NCI-H1417 (cell line): ENCODE measurements around the gene GATA3.

Experiments
- DNase-seq, 3 experiments: peaks; one replicate each; lab custom pipeline; 2025; lab: John Stamatoyannopoulos, UW

Gene GATA3

DNA sequence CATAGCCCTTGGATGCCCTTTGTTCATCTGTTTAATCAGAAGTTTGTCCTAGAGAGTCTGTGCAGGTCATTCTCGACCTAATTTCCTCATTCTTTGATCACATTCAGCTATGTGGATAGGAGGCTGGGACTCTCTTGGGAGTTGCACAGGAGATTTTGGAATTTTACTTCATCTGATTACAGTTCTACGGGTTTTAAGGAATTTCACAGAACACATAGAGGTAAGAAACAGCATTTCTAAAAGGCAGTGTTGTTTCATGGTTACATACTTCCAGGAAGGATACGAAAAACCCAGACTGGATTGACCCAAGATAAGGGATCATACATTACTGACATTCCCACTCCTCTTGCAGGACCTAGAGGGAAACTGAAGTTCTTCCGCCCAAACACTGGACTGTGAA is 45.9 kb downstream of the GATA3 start:
- DNase-seq, result no peak

DNA sequence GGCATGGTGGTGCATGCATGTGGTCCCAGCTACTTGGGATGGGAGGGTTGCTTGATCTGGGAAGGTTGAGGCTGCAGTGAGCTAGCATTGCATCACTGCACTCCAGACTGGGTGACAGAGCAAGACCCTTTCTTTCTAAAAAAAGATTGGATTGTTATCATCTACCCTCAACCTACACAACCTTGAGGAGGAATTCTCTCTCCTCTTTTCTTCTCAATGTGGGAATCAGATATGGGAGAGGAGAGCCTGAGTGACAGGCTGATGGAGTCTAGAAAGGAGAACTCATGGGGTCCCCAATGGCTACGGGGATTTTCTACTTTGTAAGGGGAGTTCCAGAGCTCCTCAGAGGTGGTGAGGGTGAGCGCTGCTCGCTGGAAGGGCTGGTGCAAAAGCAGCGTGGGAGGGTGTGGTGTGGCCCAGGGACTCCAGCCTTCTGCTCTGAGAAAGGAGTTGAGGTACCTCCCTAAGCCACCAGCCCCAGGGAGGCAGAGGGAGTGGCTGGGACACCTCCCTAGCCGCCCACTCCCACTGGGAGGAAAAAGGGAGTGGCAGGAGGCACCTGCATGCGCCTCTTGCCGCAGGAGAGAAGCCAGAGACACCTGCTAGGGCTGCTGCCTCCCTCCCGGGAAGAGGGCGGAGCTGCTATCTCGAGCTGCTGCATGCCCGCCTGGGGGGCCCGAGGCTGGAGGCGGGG is 48.4 kb downstream of the GATA3 start:
- peak in 1 of 3 experiments; percentile 3 for DNase-seq

DNA sequence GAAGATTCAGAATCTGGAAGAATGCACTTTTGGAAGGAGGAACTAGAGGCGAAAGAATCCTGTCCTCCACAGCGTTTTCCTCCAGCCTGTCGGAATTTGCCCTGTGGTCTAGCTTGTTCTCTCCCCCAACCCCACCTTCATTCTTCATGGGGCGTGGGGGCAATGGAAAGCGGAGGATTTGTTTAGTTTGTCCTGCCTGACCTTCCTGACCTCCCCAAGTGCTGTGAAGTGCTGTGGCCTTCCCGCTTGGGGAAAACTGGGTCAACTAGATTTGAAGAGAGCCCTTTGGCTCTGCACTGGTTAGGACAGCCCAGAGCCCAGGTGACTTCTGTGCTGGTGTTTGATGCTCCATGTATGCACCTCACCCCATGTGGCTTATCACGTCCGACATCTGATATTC is 49.1 kb downstream of the GATA3 start:
- DNase-seq, result no peak

DNA sequence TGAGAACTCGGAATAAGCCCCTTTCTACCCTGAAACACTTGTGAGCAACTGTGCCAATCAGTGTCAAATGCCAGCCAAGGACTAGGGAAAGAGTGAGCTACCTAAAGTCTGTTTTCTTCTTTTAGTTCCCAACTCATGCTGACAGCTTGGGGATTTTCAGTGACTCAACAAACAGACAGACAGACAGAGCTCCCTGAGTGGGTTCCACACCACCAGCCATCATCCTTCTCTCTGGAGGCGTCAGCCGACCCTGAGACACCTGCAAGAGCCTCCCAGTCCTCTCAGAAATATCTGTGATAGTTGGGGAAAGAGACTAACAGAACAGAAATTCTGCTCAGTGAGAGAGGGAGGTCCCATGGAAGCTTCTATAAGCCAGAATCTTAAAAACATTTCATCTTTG is 49.5 kb downstream of the GATA3 start:
- no peak for DNase-seq

DNA sequence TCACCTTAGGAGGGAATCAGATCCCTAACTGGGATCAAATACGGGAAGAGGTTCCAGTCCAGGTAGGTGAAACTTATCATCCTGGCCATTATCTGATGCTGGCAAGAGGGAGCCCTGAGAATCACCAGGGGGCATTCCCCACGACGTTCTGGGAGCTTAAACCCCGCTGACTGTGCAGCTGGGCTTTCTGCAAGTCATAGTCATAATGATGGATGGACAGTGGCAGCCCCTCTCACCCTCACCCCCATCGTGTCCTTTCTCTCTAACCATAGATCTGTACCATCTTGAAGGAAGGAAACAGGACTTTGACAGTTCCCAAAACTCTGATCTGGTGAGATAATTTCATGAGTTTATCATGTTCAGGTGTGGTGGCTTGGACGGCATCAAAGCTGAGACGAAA is 50.2 kb downstream of the GATA3 start:
- DNase-seq, result no peak

DNA sequence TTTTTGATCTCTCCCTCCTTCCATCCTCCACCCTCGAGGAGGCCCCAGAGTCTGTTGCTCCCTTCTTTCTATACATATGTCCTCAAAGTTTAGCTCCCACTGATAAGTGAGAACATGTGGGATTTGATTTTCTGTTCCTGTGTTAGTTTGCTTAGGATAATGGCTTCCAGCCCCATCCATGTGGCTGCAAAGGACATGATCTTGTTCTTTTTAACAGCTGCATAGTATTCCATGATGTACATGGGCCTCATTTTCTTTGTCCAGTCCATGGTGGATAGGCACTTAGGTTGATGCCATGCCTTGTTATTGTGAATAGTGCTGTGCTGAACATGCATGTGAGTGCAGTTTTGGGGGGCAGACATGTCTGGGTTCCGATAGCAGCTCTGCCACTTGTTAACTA is 51.4 kb downstream of the GATA3 start:
- DNase-seq, result no peak

DNA sequence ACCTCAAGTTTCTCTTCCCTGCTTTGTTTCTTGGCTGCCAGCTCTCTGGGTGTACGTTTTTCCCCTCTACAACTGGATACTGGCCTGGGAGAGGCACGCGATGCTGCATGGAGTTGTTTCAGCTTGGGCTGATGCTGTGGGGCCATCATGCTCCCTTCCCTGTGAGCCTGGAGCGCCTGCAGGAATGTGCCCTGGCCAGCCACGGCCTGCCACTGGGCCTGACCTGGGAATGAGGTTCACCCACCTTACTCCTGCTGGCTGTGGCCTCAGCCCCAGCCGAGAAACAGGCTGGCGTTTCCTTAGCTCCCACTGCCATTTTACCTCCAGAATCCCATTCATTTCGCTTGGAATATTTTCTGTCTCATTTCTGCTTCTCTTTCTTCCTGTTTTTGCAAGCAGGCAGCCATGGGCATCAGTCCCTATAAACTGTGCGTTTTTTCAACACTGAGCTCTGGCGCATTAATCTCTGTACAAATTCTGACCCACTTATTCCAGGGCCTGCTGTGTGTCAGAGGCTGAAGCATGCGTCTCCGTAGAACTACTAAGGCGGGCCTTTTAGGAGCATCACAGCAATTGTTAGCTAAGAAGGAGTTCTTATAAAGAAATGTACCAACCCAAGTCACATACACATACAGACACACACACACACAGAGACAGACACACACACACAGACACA is 57.9 kb downstream of the GATA3 start:
- no peak for DNase-seq

DNA sequence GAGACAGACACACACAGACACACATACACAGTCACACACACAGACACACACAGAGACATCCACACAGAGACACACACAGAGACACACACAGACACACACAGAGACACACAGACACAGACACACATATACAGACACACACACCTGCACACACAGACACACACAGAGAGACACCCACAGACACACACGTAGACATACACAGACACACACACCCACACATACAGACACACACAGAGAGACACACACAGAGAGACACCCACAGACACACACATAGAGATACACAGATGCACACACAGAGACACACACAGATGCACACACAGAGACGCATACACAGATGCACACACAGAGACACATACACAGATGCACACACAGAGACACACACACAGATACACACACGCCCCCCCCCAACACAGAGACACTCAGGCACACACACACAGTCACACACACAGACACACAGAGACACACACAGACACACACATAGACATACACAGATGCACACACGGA is 58.5 kb downstream of the GATA3 start:
- no peak for DNase-seq

DNA sequence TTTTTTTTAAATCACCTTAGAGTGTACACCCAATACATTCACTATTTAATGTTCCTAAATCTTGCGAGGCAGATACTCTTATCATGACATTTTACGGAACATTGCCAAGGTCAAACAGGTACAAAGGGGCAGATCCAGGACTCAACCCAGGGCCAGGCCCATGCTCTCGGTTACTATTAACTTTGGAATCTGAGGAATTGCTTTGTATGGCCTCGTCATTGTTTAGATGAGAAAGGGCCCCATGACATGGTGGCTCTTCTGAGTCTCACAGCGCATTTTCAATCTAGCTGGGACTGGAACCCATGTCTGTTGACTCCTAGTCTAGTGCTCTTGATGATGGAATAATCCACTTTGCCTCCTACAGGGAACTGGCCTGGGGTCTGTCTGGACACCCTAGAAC is 59.1 kb downstream of the GATA3 start:
- DNase-seq, result no peak

DNA sequence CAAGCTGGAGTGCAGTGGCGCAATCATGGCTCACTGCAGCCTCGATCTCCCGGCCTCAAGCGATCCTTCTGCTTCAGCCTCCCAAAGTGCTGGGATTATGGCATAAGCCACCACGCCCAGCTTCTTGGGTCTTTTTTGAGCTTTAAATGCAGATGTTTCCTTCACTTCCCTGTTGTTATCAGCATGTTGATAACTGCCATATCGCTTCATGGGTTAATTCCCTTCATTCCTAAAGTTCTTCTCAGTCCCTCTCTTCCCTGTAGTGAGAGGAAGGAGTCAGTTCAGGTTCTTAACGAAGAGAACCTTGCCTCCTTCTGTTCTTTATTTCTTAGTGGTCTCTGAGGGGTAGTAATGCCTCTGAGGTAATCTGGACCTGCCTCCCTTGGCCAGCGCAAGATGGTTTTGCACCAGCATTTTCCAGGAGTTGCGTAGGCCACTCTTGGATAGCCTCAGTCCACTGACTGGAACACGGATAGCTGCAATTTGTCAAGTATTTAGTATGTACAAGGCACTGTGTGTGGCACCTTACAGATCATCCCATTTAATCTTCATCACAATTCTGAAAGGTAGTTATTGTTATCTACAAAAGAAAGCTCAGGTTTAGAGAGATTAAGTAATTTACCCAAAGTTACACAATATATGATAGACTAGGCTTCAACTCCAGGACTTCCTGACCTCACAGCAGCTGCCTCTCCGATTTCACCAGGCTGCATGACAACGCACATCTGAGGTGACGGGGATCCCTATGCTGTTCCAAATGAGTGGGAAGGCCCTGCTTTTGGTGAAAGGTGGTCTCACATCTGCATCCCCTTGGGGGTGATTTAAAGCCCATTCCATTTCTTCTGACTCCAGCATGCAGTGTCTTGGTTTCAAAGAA is 60.5 kb downstream of the GATA3 start:
- no peak for DNase-seq

DNA sequence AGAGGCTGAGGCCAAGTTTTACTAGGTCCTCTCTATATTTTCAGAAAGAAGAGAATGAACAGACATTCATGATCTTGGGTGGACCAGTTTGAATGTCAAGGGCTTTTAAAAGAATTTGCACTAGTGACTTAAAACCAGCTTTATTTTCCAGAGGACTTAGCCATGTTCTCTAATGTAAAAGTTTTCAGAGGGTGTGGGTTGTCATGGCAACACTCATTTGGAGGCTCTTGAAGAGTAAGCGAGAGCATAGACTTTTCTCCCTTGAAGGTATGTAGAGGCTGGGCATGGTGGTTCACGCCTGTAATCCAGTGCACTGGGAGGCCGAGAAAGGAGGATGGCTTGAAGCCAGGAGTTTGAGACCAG is 61.1 kb downstream of the GATA3 start:
- no peak for DNase-seq

DNA sequence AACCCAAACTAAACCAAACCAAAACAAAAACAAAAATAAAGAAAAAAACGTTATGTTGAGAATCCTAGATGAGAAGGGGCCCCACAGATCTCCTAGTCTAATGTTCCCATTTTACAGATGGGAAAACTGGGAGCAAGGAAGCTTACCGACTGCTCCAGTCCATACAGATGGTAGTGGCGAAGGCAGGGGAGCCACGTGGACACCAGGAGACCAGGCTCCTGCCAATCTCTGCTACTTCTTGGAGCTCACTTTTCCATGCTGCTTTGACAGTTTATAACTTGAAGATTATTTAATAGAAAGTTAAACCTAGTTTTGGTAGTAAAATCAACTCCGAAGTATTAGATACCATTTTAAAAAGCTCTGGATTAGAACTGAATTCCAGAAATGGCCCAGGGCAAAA is 62.0 kb downstream of the GATA3 start:
- no peak for DNase-seq

DNA sequence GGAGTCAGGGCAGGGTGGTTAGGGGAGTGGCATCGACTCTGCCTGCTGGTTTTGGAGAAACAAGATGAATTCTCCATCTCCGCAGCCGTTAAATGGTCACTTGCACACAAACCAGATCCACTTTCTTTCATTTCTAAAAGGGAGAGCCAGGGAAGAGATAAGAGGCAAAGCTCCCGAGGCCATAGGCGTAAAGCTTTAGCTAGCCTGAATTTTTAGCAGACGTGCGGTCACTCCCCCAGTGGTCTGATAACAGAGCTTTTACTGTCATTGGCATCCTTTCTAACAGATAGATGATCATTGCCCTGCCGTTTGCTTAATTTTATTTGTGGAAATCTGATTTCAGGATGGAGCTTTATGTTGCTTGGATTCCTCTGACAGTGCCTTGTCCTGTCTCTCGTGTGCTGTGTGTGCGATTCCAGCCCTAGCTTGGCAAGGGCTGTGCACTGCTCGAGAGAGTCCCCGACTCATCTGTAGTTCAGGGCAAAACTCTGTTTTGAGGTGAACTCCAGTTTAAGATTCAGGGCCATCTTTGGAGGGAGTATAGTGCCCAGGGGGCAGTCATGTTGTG is 62.5 kb downstream of the GATA3 start:
- no peak for DNase-seq

DNA sequence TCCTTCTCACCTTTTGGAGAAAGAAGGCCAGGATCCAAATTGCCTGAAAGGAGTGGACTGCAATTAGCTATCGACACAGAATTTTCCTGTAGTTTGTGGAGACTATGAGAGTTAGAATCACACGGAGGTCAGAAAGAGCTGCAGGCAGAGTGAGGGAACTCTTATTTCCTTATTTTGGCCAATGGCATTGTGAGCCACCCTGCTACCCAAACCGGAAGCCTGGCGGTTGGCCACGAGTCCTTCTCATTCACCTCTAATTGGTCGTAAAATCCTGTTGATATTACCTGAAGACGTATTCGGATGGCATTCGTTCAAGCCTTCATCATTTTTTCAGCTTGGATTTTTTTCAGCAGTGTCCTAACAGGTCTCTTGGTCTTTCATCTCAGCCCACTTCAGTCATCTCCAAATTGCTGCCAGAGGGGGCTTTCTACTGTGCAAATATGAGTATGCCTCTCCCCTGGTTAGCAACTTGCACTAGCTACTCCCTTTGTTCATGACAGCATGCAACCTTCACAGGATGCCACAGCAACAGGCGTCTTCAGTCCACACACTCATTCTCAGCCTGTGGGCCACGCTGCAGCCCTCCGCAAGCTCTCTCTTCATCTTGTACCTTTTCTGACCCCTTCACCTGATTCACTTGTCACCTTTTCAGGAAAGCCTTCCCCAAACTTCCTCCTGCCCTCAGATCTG is 66.9 kb downstream of the GATA3 start:
- no peak for DNase-seq

DNA sequence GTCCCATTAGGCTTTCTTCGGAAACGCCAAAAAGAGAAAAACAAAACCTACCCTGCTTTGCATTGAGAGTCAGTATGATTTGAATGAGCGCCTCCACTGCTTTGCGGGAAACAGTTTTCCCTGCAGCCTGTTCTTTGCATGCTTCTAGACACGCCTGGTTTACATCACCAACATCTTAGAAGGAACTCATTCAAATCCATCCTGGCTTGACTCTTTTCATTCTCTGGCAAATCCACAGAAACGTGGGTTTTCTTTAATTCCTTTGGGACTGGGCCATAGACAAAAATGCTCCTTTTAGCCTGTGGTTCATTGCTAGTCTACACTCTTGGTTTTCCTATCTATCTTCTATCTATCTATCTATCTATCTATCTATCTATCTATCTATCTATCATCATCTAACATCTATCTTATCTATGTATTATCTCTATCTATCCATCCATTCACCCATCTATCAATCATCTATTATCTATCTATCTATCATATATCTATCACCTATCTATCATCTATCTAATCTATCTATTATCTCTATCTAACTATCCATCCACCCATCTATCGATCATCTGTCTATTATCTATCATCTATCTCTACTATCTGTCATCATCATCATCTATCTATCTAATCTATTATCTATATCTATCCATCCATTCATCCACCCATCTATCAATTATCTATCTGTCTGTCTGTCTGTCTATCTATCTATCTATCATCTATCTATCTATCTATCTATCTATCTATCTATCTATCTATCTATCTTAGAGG is 68.3 kb downstream of the GATA3 start:
- no peak for DNase-seq

DNA sequence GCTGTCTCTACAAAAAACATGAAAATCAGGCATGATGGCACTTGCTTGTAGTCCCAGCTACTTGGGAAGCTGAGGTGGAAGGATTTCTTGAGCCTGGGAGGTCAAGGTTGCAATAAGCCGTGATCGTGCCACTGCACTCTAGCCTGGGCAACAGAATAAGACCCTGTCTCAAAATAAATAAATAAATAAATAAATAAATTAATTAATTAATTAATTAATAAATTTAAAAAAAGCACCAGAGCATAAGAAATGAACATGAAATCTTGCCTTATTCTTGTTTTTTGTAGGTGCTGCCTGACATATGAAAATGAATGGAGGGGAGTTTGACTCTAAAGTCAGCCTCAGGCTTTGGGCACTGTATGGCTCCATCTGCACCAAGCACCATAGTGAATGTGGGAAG is 69.9 kb downstream of the GATA3 start:
- no peak for DNase-seq
